Retinal pigment epithelial cell (primary cell): ENCODE results near the gene MED12L.

ENCODE experiments used
- DNase-seq: peaks from one replicate; pipeline ENCODE4 v3.0.0-alpha.2; 2010; ENCODE audit warnings: low read depth
- H3K4me3 ChIP-seq: 2 replicates; pipeline ENCODE4 v1.5.1; 2011; ENCODE audit warnings: mild to moderate bottlenecking, low read length, control low read depth, moderate library complexity
- CTCF ChIP-seq: conservative IDR thresholded peaks from 2 replicates; pipeline ENCODE4 v1.5.1; 2011; ENCODE audit warnings: low read depth, low read length, control low read depth, inconsistent platforms

The MED12L gene

GRCh38 chr3:151107177-151107576 lies 21.7 kb downstream of the MED12L start:
- no peak overlapping the region for H3K4me3 ChIP-seq
- no peak for TF ChIP-seq CTCF
- peak; percentile 27 for DNase-seq

DNA sequence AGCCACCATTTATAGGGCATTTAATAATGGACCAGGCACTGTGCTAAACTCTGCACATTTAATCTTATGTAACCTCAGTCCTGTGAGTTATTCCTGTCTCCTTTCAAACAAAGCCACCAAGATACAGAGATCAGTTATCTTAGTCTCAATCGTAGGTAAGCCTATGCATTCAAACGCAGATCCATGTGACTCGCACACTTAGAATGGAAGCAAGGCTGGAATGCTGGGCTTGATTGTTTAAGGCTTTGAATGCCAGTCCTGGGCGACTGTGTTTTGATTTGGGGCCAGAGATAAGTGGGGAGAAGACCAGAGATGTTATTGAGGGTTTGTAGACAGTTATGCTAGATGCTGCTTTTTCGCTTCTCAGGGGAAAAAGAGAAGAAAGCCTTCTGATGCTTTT lies 22.2 kb downstream of the MED12L start:
- TF ChIP-seq CTCF, result no peak
- DNase-seq, result no peak
- H3K4me3 ChIP-seq, result no peak overlapping the region

- no peak for TF ChIP-seq CTCF
Measured at GRCh38 chr3:151109286-151109800, 23.9 kb downstream of the MED12L start.

GRCh38 chr3:151112731-151113130 lies 27.3 kb downstream of the MED12L start:
- no peak overlapping the region for H3K4me3 ChIP-seq
- no peak for DNase-seq
- no peak for TF ChIP-seq CTCF

More at GRCh38 chr3:151109286-151109800, 23.9 kb downstream of the MED12L start:
- H3K4me3 ChIP-seq, result no peak overlapping the region
- DNase-seq, result no peak

GRCh38 chr3:151113343-151113742 lies 27.9 kb downstream of the MED12L start:
- DNase-seq, result no peak
- TF ChIP-seq CTCF, result no peak
- no peak overlapping the region for H3K4me3 ChIP-seq

DNA sequence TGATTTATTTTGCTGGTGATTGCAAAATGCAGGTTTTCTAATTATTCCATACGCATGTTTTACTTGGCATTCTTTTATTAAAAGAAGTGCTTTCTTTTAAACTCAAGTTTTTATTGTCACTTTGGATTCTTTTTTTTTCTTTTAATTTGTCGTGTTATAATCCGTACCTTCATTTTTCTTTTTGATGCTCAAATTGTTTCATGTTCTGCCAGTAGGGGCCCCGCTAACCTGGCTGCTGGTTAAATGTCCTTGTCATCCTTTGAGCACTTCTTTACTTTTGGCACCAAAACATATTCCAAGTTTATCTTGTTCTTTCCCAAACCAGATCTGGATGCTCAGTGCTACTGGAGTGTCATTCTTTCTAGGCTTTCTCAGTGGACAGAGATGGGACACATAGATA lies 31.6 kb downstream of the MED12L start:
- TF ChIP-seq CTCF, result no peak
- DNase-seq, result no peak
- H3K4me3 ChIP-seq, result no peak overlapping the region

DNA sequence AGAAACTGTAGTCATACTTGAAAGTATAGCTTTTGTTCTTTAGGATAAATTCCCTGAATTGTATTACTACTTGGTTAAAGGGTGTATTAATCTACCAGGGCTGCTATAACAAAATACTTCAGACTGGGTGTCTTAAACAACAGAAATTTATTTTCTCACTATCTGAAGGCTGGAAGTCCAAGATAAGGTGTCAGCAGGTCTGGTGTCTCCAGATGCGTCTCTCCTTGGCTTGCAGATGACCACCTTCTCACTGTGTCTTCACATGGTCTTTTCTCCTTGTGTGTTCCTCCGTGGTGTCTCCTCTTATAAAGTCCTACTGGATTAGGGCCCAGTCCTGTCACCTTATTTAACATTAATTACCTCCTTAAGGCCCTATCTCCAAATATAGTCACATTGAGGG lies 33.7 kb downstream of the MED12L start:
- no peak for TF ChIP-seq CTCF
- H3K4me3 ChIP-seq, result no peak overlapping the region
- no peak for DNase-seq
